GM12874 (cell line): Measurements from ENCODE around the gene CCNL2.
A peak's percentile ranks its signal among the peaks of the same experiment; 100 is the strongest.

Experiments used
- TF ChIP-seq, protein P1 (sequence below): IDR thresholded peaks from 2 replicates; pipeline ENCODE4 v1.5.1; 2011; ENCODE audit warnings: low read depth, mild to moderate bottlenecking, control low read depth, low read length, moderate library complexity; ENCODE audit not compliant: insufficient read depth

CCNL2 gene

DNA sequence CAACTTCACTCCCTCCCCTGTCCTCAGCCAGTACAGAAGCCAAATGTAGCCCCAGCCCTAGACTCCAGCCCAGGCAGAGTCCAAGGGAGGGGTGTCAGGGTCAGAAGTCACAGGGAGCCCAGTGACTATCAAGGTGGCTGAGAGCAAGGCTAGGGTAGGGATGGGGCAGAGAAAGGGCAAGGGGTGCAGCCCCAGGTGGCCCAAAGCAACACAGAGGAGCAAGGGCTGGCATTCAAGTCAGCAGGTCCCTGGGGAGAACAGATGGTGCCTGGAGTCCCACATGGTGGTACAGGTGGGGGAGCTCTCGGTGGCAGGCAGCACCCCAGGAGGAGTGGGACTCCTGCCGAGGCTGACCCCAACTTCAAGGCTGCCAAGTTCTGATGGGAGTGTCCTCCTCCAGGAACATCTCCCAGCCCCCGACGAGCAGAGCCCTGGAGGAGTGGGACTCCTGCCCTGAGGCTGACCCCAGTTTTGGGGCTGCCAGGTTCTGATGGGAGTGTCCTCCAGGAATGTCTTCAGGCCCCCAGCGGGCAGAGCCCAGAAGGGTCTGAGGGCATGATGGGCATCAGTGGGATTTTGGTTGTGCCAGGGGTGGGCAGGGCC, 46.2 kb downstream of the CCNL2 start:
- TF ChIP-seq, protein P1, sequence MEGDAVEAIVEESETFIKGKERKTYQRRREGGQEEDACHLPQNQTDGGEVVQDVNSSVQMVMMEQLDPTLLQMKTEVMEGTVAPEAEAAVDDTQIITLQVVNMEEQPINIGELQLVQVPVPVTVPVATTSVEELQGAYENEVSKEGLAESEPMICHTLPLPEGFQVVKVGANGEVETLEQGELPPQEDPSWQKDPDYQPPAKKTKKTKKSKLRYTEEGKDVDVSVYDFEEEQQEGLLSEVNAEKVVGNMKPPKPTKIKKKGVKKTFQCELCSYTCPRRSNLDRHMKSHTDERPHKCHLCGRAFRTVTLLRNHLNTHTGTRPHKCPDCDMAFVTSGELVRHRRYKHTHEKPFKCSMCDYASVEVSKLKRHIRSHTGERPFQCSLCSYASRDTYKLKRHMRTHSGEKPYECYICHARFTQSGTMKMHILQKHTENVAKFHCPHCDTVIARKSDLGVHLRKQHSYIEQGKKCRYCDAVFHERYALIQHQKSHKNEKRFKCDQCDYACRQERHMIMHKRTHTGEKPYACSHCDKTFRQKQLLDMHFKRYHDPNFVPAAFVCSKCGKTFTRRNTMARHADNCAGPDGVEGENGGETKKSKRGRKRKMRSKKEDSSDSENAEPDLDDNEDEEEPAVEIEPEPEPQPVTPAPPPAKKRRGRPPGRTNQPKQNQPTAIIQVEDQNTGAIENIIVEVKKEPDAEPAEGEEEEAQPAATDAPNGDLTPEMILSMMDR, result no peak

DNA sequence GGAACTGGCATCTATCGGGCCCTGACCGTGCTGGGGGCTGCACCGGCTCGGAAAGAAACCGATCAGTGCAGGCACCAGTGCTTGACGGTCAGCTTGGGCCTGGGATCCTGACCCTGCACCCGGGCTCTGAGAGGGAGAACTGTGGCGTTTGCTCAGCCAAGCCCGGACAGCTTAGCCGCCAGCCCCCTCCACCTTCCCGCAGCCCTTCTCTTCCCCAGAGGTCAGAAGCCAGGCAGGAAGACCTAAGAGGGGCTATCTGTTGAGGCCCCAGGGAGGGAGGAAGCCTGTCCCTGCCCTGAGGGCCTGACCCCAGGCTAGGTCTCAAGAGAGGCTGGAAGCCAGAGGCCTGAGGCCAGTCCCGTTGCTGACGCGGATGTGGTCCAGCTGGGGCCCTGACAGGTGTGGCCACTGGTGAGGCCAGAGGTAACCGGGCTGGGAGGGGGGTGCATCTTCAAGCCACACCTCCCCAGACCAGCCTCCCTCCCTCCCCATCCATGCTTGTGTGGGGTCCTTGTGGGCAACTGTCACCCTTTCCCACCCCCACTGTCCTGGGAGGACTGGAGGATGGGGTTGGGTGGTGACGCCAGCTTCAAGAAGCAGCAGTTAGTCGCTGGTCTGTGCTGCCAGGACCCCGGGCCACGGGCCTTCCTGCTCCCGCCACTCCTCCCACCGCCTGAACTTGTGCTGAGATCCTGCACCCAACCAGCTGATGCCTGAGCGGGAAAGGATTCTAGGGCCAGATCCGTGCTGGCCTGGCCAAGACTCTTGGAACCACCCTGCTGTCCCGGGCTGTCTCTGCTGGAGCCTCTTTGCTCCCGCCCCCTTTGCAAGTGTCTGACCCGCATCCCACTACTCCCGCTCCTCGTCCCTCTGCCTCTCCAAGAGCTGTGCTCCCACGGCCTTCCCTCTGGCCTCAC, 47.4 kb downstream of the CCNL2 start:
- TF ChIP-seq, protein P1, result no peak

- TF ChIP-seq, protein P1, result peak; percentile 66
These were observed 49.7 kb downstream of the CCNL2 start, which contains the start of gene DVL1 for GRCh38 chr1:1349256-1350012. Gene DVL1 (minus strand): TSS chr1:1349418. CDS start chr1:1349065, 353 bp downstream.

- TF ChIP-seq, protein P1, result no peak
These were observed 50.5 kb downstream of the CCNL2 start for GRCh38 chr1:1348420-1349255.

DNA sequence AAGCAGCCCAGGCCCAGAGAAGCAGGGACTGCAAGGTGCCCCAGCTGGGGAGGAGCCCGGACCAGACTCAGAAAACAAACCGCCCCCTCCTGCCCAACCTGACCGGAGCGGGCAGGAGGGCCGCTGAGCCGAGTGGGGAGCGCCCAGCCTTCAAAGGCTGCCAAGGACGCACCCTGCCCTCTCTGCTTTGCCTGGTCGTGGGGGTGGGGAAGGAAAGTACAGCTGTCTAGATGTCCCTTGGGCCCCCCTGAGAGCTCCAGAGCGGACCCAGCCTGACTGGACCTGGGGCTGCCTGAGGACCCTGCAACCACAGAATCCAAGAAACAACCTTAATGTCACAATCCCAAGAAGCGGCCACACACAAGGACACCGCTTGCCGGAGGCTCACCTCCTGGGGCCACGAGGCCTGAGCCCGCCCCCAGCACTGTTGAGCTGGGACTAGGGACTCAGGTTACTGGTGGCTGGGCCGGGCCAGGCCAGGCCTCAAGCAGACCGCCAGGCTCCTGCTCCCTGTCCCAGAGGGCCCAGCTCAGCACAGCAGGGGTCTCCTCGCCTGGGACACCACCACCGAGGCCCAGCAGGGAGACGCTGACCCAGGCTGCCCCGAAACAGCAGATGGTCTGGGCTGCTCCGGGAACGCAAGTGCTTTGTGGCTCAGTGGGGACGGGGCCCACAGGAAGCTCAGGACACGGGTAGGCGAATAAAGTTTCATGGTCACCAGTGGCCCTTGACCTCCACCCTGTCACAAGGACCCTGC, 51.3 kb downstream of the CCNL2 start:
- TF ChIP-seq, protein P1, result no peak

DNA sequence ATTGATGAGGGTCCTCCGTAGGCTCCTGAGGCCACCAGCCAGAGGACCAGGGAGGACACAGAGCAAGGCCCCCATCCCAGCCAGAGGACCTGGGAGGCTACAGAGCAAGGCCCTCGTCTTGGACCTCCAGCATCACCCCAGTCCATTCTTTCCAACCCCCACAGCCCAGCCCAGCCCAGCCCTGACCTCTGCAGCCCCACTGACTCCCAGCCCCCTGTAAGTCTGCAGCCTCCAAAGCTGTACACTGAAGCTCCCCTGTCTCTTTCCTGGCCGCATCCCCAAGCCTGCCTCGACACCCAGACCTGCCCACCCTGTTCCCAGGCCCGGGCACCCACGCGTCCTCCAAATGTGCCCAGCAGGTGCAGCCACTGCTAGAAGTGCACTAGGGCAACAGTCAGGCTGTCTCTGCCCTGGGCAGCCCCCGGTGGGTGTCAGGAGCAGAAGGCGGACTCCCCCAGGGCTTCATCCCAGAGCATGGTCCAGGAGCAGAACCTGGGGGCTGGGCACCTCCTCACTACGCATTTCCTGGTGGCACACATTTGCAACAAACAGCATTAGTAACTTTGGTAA, 52.0 kb downstream of the CCNL2 start:
- TF ChIP-seq, protein P1, result no peak
